ENCODE data around the gene CASQ1. TPM values are rescaled to one million over a fixed set of nuclear protein-coding genes. Genes with fewer than 3 reads are reported as not detected.

The CASQ1 gene
- total RNA-seq, 1 donor from 2014 or later, result 1.7 TPM

- peaks cover 69% of the 10 kb centered on the region for H3K4me1 Mint-ChIP-seq (ENCODE audit: low read depth, unreplicated experiment)
- no peaks in the 10 kb centered on the region for H3K27me3 ChIP-seq (ENCODE audit: insufficient read depth, low read length)
- peaks cover 63% of the 10 kb centered on the region for H4K20me1 ChIP-seq (ENCODE audit: insufficient read depth, low read length)
- H3K4me3 ChIP-seq (ENCODE audit: insufficient read depth, low read depth, low read length), result no peak overlapping the region
- H3K9ac ChIP-seq (ENCODE audit: low read length), result peak overlapping the region; percentile 99
- H3K36me3 ChIP-seq (ENCODE audit: insufficient read depth, low read length), result peaks cover 29% of the 10 kb centered on the region
- DNase-seq (ENCODE audit: low read depth) (no peak), FAIRE-seq (no peak)
- peaks cover 62% of the 10 kb centered on the region for H3K79me2 ChIP-seq (ENCODE audit: insufficient read depth, low read length)
- peak overlapping the region; percentile 96 for H3K27ac ChIP-seq (ENCODE audit: low read depth, low read length)
- no peak for TF ChIP-seq EZH2 (IDR thresholded peaks at IDR 0.05; ENCODE audit: insufficient read depth, low read length)
- no peaks in the 10 kb centered on the region for H3K9me3 ChIP-seq (ENCODE audit: insufficient read depth, low read depth, low read length)
- H3K36me3 Mint-ChIP-seq (ENCODE audit: low read depth, unreplicated experiment), result peaks cover 39% of the 10 kb centered on the region
- peak overlapping the region; percentile 84 for H3K27ac Mint-ChIP-seq (ENCODE audit: unreplicated experiment)
- H3K4me2 ChIP-seq (ENCODE audit: low read length), result peak overlapping the region; percentile 93
- no peaks in the 10 kb centered on the region for H3K9me3 Mint-ChIP-seq (ENCODE audit: unreplicated experiment)
- peak overlapping the region; percentile 88 for H3K4me3 Mint-ChIP-seq (ENCODE audit: unreplicated experiment)
- peaks cover 51% of the 10 kb centered on the region for H3K4me1 ChIP-seq (ENCODE audit: insufficient read depth, low read length)
- H3K27me3 Mint-ChIP-seq (ENCODE audit: low read depth, unreplicated experiment), result no peaks in the 10 kb centered on the region
- no peak overlapping the region for H2AFZ ChIP-seq (ENCODE audit: low read depth, low read length)
Measured at GRCh38 chr1:160207771-160208556, 17.6 kb downstream of the CASQ1 start.

- Histone ChIP-seq H3K4me2 (ENCODE audit: low read length) (peak overlapping the region; percentile 93), H3K4me3 (ENCODE audit: insufficient read depth, low read depth, low read length) (no peak overlapping the region), H4K20me1 (ENCODE audit: insufficient read depth, low read length) (peaks cover 68% of the 10 kb centered on the region), H3K9ac (ENCODE audit: low read length) (peak overlapping the region; percentile 99), H3K79me2 (ENCODE audit: insufficient read depth, low read length) (peaks cover 62% of the 10 kb centered on the region), H3K36me3 (ENCODE audit: insufficient read depth, low read length) (peaks cover 36% of the 10 kb centered on the region), H2AFZ (ENCODE audit: low read depth, low read length) (no peak overlapping the region), H3K9me3 (ENCODE audit: insufficient read depth, low read depth, low read length) (no peaks in the 10 kb centered on the region), H3K4me1 (ENCODE audit: insufficient read depth, low read length) (peaks cover 51% of the 10 kb centered on the region), H3K27ac (ENCODE audit: low read depth, low read length) (peak overlapping the region; percentile 36), H3K27me3 (ENCODE audit: insufficient read depth, low read length) (no peaks in the 10 kb centered on the region)
- Mint-ChIP-seq H3K27me3 (ENCODE audit: low read depth, unreplicated experiment) (no peaks in the 10 kb centered on the region), H3K36me3 (ENCODE audit: low read depth, unreplicated experiment) (peaks cover 43% of the 10 kb centered on the region), H3K27ac (ENCODE audit: unreplicated experiment) (peak overlapping the region; percentile 84), H3K4me3 (ENCODE audit: unreplicated experiment) (peak overlapping the region; percentile 88), H3K4me1 (ENCODE audit: low read depth, unreplicated experiment) (peaks cover 72% of the 10 kb centered on the region), H3K9me3 (ENCODE audit: unreplicated experiment) (no peaks in the 10 kb centered on the region)
- no peak for TF ChIP-seq CTCF (IDR thresholded peaks at IDR 0.05; ENCODE audit: insufficient read depth, low read depth, low read length)
- no peak for TF ChIP-seq EZH2 (IDR thresholded peaks at IDR 0.05; ENCODE audit: insufficient read depth, low read length)
- DNase-seq (ENCODE audit: low read depth) (no peak), FAIRE-seq (no peak)
Measured at GRCh38 chr1:160208557-160209320, 18.4 kb downstream of the CASQ1 start.

- Histone ChIP-seq H3K79me2 (ENCODE audit: insufficient read depth, low read length) (peaks cover 62% of the 10 kb centered on the region), H3K4me3 (ENCODE audit: insufficient read depth, low read depth, low read length) (peak overlapping the region; percentile 1), H3K27ac (ENCODE audit: low read depth, low read length) (peak overlapping the region; percentile 36), H3K9me3 (ENCODE audit: insufficient read depth, low read depth, low read length) (no peaks in the 10 kb centered on the region), H3K4me2 (ENCODE audit: low read length) (peak overlapping the region; percentile 93), H3K36me3 (ENCODE audit: insufficient read depth, low read length) (peaks cover 42% of the 10 kb centered on the region), H3K27me3 (ENCODE audit: insufficient read depth, low read length) (no peaks in the 10 kb centered on the region), H3K4me1 (ENCODE audit: insufficient read depth, low read length) (peaks cover 51% of the 10 kb centered on the region), H4K20me1 (ENCODE audit: insufficient read depth, low read length) (peaks cover 68% of the 10 kb centered on the region), H3K9ac (ENCODE audit: low read length) (peak overlapping the region; percentile 99), H2AFZ (ENCODE audit: low read depth, low read length) (no peak overlapping the region)
- Mint-ChIP-seq H3K4me1 (ENCODE audit: low read depth, unreplicated experiment) (peaks cover 71% of the 10 kb centered on the region), H3K27ac (ENCODE audit: unreplicated experiment) (peak overlapping the region; percentile 84), H3K36me3 (ENCODE audit: low read depth, unreplicated experiment) (peaks cover 45% of the 10 kb centered on the region), H3K27me3 (ENCODE audit: low read depth, unreplicated experiment) (no peaks in the 10 kb centered on the region), H3K9me3 (ENCODE audit: unreplicated experiment) (no peaks in the 10 kb centered on the region), H3K4me3 (ENCODE audit: unreplicated experiment) (peak overlapping the region; percentile 88)
- TF ChIP-seq EZH2 (IDR thresholded peaks at IDR 0.05; ENCODE audit: insufficient read depth, low read length), result no peak
- TF ChIP-seq CTCF (IDR thresholded peaks at IDR 0.05; ENCODE audit: insufficient read depth, low read depth, low read length), result no peak
- no peak for DNase-seq (ENCODE audit: low read depth)
- no peak for FAIRE-seq
Measured at GRCh38 chr1:160209321-160210046, 19.1 kb downstream of the CASQ1 start.

Data from astrocyte (in vitro differentiated cells and primary cell).